Activated CD8-positive, alpha-beta T cell treated with anti-CD3 and anti-CD28 coated beads for 36 hours (primary cell): ENCODE measurements around the gene KIAA1549. TPM values are rescaled to one million over a fixed set of nuclear protein-coding genes. Genes with fewer than 3 reads are reported as not detected.

Experiments used
- ATAC-seq: fragments of 200-7000 bp; cut with Tn5 transposase; one replicate; pipeline ENCODE4 v1.10.0; 2021; ENCODE audit warnings: mild to moderate bottlenecking, moderate library complexity
- CTCF ChIA-PET: fragments of 350-600 bp; sonication (Branson Sonifier 250); formaldehyde crosslinking; loops from one replicate; lab custom pipeline; 2021; ENCODE audit warnings: antibody characterized with exemption; lab: Charles Lee
- POLR2A ChIA-PET: fragments of 350-600 bp; sonication (Branson Sonifier 250); formaldehyde crosslinking; loops from one replicate; lab custom pipeline; 2021; ENCODE audit warnings: antibody characterized with exemption; lab: Charles Lee
- DNase-seq: peaks from one replicate; pipeline ENCODE4 v3.0.0-alpha.2; 2020
- H3K27ac Mint-ChIP-seq: one replicate; pipeline ENCODE4 v1.8.0; 2021; ENCODE audit warnings: mild to moderate bottlenecking, mixed read lengths
- H3K27me3 Mint-ChIP-seq: one replicate; pipeline ENCODE4 v1.8.0; 2021; ENCODE audit warnings: mixed read lengths
- H3K36me3 Mint-ChIP-seq: one replicate; pipeline ENCODE4 v1.8.0; 2021; ENCODE audit warnings: low read depth, mixed read lengths
- H3K4me1 Mint-ChIP-seq: one replicate; pipeline ENCODE4 v1.8.0; 2021; ENCODE audit warnings: low read depth, mixed read lengths
- H3K4me3 Mint-ChIP-seq: one replicate; pipeline ENCODE4 v1.8.0; 2021; ENCODE audit warnings: mild to moderate bottlenecking, moderate library complexity, mixed read lengths
- H3K9me3 Mint-ChIP-seq: one replicate; pipeline ENCODE4 v1.8.0; 2021; ENCODE audit warnings: mixed read lengths
- intact Hi-C: fragments of 100-400 bp; cut with micrococcal nuclease; formaldehyde crosslinking; loops from one replicate; pipeline ENCODE4 v1.10.0; 2022
- total RNA-seq, 2 experiments: library from RNA; stranded (reverse); gene quantifications; one replicate each; pipeline ENCODE4 v1.2.3, GENCODE V29; 2021
- TF ChIP-seq, protein P1 (sequence below): fragments of 200-600 bp; IDR thresholded peaks from one replicate; pipeline ENCODE4 v1.8.0; 2022; ENCODE audit warnings: antibody characterized with exemption, mild to moderate bottlenecking

KIAA1549 gene
- total RNA-seq, 2 experiments from 2014 or later: 1.3 to 1.5 TPM

DNA sequence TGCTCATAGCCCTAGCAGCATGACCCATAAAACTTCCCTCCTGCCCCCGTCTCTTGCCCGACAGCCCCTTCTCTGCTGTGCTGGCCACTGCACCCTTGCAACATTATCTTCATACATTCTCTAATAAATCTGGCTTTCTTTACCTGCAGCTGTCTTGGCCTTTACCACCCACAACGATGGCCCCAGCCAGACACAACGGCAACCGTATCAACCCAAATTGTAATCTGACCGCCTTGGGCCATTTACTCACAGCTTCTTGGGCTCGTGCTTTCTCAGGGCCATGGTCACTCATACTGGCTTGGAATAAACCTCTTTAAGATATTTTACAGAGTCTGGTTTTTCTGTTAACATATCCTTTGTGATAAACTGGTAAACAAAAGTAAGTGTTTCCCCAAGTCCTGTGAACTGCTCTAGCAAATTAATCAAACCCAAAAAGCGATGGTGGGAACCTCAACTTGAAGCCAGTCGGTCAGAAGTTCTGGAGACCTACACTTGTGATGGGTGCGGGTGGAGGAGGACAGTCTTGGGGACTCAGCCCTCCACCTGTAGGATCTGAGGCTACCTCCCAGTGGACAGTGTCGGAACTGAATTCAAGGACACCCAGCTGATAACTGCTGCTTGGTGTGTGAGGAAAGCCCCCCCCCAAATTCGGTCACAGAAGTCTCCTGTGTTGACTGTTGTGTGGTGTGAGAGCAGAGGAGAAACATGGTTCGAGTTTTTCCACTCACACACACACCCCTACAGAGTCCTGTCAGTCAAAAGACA, 95.6 kb downstream of the KIAA1549 start:
- no peaks in the 10 kb centered on the region for H3K9me3 Mint-ChIP-seq
- H3K27me3 Mint-ChIP-seq: no peaks in the 10 kb centered on the region
- POLR2A ChIA-PET: interaction anchor here (0.6 kb wide), 1 partner anchor 104 kb away, joined by 3 read pairs; no protein-coding TSS in a partner anchor
- TF ChIP-seq, protein P1, sequence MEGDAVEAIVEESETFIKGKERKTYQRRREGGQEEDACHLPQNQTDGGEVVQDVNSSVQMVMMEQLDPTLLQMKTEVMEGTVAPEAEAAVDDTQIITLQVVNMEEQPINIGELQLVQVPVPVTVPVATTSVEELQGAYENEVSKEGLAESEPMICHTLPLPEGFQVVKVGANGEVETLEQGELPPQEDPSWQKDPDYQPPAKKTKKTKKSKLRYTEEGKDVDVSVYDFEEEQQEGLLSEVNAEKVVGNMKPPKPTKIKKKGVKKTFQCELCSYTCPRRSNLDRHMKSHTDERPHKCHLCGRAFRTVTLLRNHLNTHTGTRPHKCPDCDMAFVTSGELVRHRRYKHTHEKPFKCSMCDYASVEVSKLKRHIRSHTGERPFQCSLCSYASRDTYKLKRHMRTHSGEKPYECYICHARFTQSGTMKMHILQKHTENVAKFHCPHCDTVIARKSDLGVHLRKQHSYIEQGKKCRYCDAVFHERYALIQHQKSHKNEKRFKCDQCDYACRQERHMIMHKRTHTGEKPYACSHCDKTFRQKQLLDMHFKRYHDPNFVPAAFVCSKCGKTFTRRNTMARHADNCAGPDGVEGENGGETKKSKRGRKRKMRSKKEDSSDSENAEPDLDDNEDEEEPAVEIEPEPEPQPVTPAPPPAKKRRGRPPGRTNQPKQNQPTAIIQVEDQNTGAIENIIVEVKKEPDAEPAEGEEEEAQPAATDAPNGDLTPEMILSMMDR: no peak
- peaks cover 23% of the 10 kb centered on the region for H3K4me1 Mint-ChIP-seq
- intact Hi-C loops: loop anchor here (1.0 to 10.0 kb wide), 2 partner anchors 95 to 189 kb away; no protein-coding TSS in a partner anchor
- no peak overlapping the region for H3K4me3 Mint-ChIP-seq
- no peak overlapping the region for H3K27ac Mint-ChIP-seq
- CTCF ChIA-PET: interaction anchor here (1.0 to 6.3 kb wide), 38 partner anchors 8 to 394 kb away, joined by 3 to 89 read pairs (median 5); partner anchors contain the start of genes KIAA1549 and ZC3HAV1L
- peak; percentile 18 for ATAC-seq
- peak; percentile 23 for DNase-seq
- H3K36me3 Mint-ChIP-seq: no peaks in the 10 kb centered on the region

DNA sequence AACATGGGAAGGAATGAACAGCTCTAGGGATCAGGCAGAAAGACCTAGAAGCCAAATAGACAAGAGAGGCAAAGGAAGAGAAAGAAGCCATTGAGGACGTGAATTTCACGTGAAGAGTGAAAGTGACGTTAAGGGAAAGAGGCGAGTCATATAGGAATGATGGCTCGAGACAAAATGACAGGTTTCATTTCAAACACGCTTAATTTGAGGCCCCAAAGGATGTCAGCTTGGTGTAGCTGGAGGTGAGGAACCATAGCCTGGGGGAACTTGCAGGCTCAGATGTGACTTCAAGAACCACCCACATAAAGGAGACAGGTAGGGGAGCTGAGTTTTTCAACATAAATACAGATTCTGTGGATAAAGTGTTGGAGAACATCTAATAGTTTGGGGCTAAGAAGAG, 98.9 kb downstream of the KIAA1549 start:
- peak; percentile 68 for ATAC-seq
- Mint-ChIP-seq H3K9me3 (no peaks in the 10 kb centered on the region), H3K27me3 (no peaks in the 10 kb centered on the region), H3K4me1 (peaks cover 25% of the 10 kb centered on the region), H3K27ac (peak overlapping the region; percentile 61), H3K36me3 (no peaks in the 10 kb centered on the region), H3K4me3 (no peak overlapping the region)
- ChIA-PET CTCF (interaction anchor here (1.1 to 1.2 kb wide), 3 partner anchors 12 to 104 kb away, joined by 3 read pairs; no protein-coding TSS in a partner anchor), POLR2A (interaction anchor here (1.2 to 1.4 kb wide), 2 partner anchors 9 to 114 kb away, joined by 3 read pairs; no protein-coding TSS in a partner anchor)
- DNase-seq: peak; percentile 39
- TF ChIP-seq, protein P1: no peak
- intact Hi-C loops: loop anchor here (10.0 kb wide), 1 partner anchor 193 kb away; no protein-coding TSS in a partner anchor

DNA sequence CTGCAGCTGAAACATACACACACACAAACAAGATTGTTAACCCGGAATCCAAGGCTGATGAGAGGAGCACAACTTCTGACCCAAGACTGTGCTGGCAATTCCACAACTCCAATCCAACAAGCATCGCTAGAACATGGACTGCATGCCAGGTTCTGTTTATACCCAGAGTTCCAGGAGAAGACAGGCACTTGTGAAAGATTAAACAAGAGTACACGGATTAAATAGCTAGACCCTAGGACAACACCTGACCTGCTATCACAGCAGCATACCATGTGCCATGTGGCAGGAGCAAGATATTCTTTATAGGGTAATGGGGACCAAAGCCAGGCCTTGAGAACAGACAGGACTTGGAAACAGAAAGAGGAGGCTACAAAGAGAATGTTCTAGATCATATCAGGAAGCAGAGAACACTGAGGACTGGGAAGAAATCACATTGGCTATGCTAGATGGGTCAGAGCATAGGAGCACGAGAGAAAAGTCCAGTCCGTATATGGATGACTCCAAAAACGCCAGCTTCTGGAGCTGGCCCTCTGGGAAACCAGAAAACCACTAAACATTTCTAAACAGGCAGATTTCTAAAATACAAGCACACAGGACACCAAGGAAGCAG, 99.5 kb downstream of the KIAA1549 start:
- Mint-ChIP-seq H3K36me3 (no peaks in the 10 kb centered on the region), H3K27ac (peak overlapping the region; percentile 61), H3K9me3 (no peaks in the 10 kb centered on the region), H3K27me3 (no peaks in the 10 kb centered on the region), H3K4me3 (no peak overlapping the region), H3K4me1 (peaks cover 26% of the 10 kb centered on the region)
- ChIA-PET CTCF (interaction anchor here (0.7 to 1.2 kb wide), 4 partner anchors 13 to 193 kb away, joined by 3 to 4 read pairs (median 3); no protein-coding TSS in a partner anchor), POLR2A (interaction anchor here (1.2 to 1.4 kb wide), 2 partner anchors 9 to 115 kb away, joined by 3 read pairs; no protein-coding TSS in a partner anchor)
- ATAC-seq (no peak), DNase-seq (no peak)
- TF ChIP-seq, protein P1: no peak
- intact Hi-C loops: loop anchor here (10.0 kb wide), 1 partner anchor 193 kb away; no protein-coding TSS in a partner anchor

DNA sequence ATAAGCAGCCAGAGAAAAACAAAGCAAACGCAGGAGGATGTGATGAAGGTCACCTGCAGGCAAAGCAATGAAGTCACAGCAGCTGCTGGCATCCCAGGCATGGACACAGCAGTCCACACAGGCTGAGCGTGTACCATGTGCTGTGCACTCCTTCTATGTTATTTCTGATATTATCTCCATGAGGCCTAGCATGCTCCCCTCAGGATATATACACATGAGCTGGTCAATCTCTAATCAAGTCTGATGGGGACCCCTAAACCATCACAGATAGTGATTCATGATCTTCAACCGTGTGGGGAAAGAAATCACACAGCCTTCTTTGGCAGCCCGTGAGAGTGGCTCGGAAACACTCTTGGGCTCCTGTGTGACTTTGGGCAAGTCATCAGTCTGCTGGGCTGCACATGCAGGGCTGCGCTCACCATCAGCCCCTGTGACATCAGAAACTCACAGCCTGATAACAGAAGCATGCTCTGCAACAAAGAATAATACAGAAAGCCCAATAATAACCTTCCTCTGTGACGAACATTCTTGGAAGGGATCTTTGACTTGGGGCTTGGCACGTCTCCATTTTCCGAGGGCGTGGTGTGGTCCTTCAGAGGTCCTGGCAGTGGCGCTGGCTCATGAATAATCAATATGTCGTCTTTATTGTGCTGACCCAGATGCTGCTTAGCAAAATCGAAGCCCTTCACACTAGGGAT, 100.2 kb downstream of the KIAA1549 start:
- H3K36me3 Mint-ChIP-seq: no peaks in the 10 kb centered on the region
- H3K4me1 Mint-ChIP-seq: peaks cover 28% of the 10 kb centered on the region
- H3K4me3 Mint-ChIP-seq: no peak overlapping the region
- ATAC-seq: no peak
- intact Hi-C loops: loop anchor here (10.0 kb wide), 1 partner anchor 194 kb away; no protein-coding TSS in a partner anchor
- no peaks in the 10 kb centered on the region for H3K27me3 Mint-ChIP-seq
- no peak for DNase-seq
- CTCF ChIA-PET: interaction anchor here (0.7 to 1.1 kb wide), 2 partner anchors 13 to 194 kb away, joined by 3 to 4 read pairs; no protein-coding TSS in a partner anchor
- H3K9me3 Mint-ChIP-seq: no peaks in the 10 kb centered on the region
- POLR2A ChIA-PET: no interaction called here
- TF ChIP-seq, protein P1: no peak
- no peak overlapping the region for H3K27ac Mint-ChIP-seq
